Measurements from ENCODE around the gene SUN2. TPM values are rescaled to one million over a fixed set of nuclear protein-coding genes. Genes with fewer than 3 reads are reported as not detected.

Gene SUN2
- total RNA-seq, 3 donors from 2014 or later (not counting 1 experiment from before 2014, with no cell fraction given): 882 to 1,056 (median 886) TPM

GRCh38 chr22:38707346-38707745, 48.5 kb downstream of the SUN2 start:
- Histone ChIP-seq H3K4me1 (ENCODE audit: control insufficient read depth, insufficient read depth, low read length) (peaks cover 25% of the 10 kb centered on the region), H3K27me3 (ENCODE audit: control insufficient read depth, insufficient read depth, low read length) (no peaks in the 10 kb centered on the region), H3K9me3 (ENCODE audit: control insufficient read depth, insufficient read depth, low read length) (no peaks in the 10 kb centered on the region), H3K27ac (ENCODE audit: low read length) (no peak overlapping the region), H3K36me3 (ENCODE audit: control insufficient read depth, insufficient read depth, low read length) (peaks cover 12% of the 10 kb centered on the region), H3K4me3 (ENCODE audit: low read length) (peak overlapping the region; percentile 81)
- H3K9me3 Mint-ChIP-seq: no peaks in the 10 kb centered on the region
- H3K27ac Mint-ChIP-seq: peak overlapping the region; percentile 90 to 95
- ATAC-seq (no peak), DNase-seq (peak in 1 of 2 donors; percentile 28)
- WGBS (ENCODE audit: insufficient coverage): 13% methylated on average over 1 of the region's 2 CpGs
- H3K36me3 Mint-ChIP-seq: no peaks in the 10 kb centered on the region
- no peaks in the 10 kb centered on the region for H3K27me3 Mint-ChIP-seq (ENCODE audit: low read depth in 2 of 2)
- intact Hi-C loops (cut with micrococcal nuclease): loop anchor here (5.0 kb wide), 1 partner anchor 525 kb away; the partner anchor contains the start of gene PLA2G6
- H3K4me1 Mint-ChIP-seq: peaks cover 58 to 62% of the 10 kb centered on the region in 2 donors
- TF ChIP-seq CTCF (IDR thresholded peaks at IDR 0.05): no peak
- H3K4me3 Mint-ChIP-seq: peak overlapping the region; percentile 91

- WGBS (ENCODE audit: insufficient coverage): 0% methylated on average over 1 of the region's 4 CpGs
- peaks cover 28% of the 10 kb centered on the region for H3K4me1 ChIP-seq (ENCODE audit: control insufficient read depth, insufficient read depth, low read length)
- H3K9me3 ChIP-seq (ENCODE audit: control insufficient read depth, insufficient read depth, low read length): no peaks in the 10 kb centered on the region
- H3K27ac Mint-ChIP-seq: peak overlapping the region; percentile 90 to 95
- peak overlapping the region; percentile 79 for H3K27ac ChIP-seq (ENCODE audit: low read length)
- intact Hi-C loops (cut with micrococcal nuclease): loop anchor here (5.0 kb wide), 1 partner anchor 525 kb away; the partner anchor contains the start of gene PLA2G6
- H3K4me3 ChIP-seq (ENCODE audit: low read length): peak overlapping the region; percentile 81
- no peak for TF ChIP-seq CTCF (IDR thresholded peaks at IDR 0.05)
- peaks cover 53 to 57% of the 10 kb centered on the region in 2 donors for H3K4me1 Mint-ChIP-seq
- H3K4me3 Mint-ChIP-seq: peak overlapping the region; percentile 91
- H3K9me3 Mint-ChIP-seq: no peaks in the 10 kb centered on the region
- no peaks in the 10 kb centered on the region for H3K36me3 Mint-ChIP-seq
- no peaks in the 10 kb centered on the region for H3K27me3 Mint-ChIP-seq (ENCODE audit: low read depth in 2 of 2)
- no peak for ATAC-seq
- peaks cover 9% of the 10 kb centered on the region for H3K36me3 ChIP-seq (ENCODE audit: control insufficient read depth, insufficient read depth, low read length)
- DNase-seq: no peak
- no peaks in the 10 kb centered on the region for H3K27me3 ChIP-seq (ENCODE audit: control insufficient read depth, insufficient read depth, low read length)
Measured at GRCh38 chr22:38706901-38707195, 49.0 kb downstream of the SUN2 start.

GRCh38 chr22:38706101-38706900, 49.5 kb downstream of the SUN2 start:
- Mint-ChIP-seq H3K4me3 (peak overlapping the region; percentile 91), H3K9me3 (no peaks in the 10 kb centered on the region), H3K27me3 (ENCODE audit: low read depth in 2 of 2) (no peaks in the 10 kb centered on the region), H3K27ac (peak overlapping the region; percentile 95 to 96), H3K4me1 (peaks cover 55 to 60% of the 10 kb centered on the region in 2 donors), H3K36me3 (no peaks in the 10 kb centered on the region)
- ATAC-seq (no peak), DNase-seq (peak; percentile 36 to 61)
- H3K27me3 ChIP-seq (ENCODE audit: control insufficient read depth, insufficient read depth, low read length): no peaks in the 10 kb centered on the region
- intact Hi-C loops (cut with micrococcal nuclease): loop anchor here (5.0 kb wide), 1 partner anchor 524 kb away; the partner anchor contains the start of gene PLA2G6
- H3K36me3 ChIP-seq (ENCODE audit: control insufficient read depth, insufficient read depth, low read length): peaks cover 9% of the 10 kb centered on the region
- peaks cover 34% of the 10 kb centered on the region for H3K4me1 ChIP-seq (ENCODE audit: control insufficient read depth, insufficient read depth, low read length)
- H3K4me3 ChIP-seq (ENCODE audit: low read length): peak overlapping the region; percentile 81
- H3K9me3 ChIP-seq (ENCODE audit: control insufficient read depth, insufficient read depth, low read length): no peaks in the 10 kb centered on the region
- H3K27ac ChIP-seq (ENCODE audit: low read length): peak overlapping the region; percentile 79
- under 1% methylated on average over 80 of the region's 80 CpGs for WGBS (ENCODE audit: insufficient coverage)
- no peak for TF ChIP-seq CTCF (IDR thresholded peaks at IDR 0.05)

All from natural killer cell (primary cell).